Naive thymus-derived CD4-positive, alpha-beta T cell (primary cell): ENCODE measurements around the gene HAPSTR1. TPM values are rescaled to one million over a fixed set of nuclear protein-coding genes. Genes with fewer than 3 reads are reported as not detected.
"Not testable (repeated sequence)": the region's sequence is repeated elsewhere in the genome, so short reads cannot be mapped to it uniquely, and the experiment has no call there.

Experiments used
- ATAC-seq: fragments of 150-1000 bp; cut with Tn5 transposase; 2 replicates; pipeline ENCODE4 v1.10.0; 2021; ENCODE audit warnings: mild to moderate bottlenecking, moderate library complexity
- CTCF ChIA-PET: fragments of 350-600 bp; sonication (Branson Sonifier 250); formaldehyde crosslinking; loops from one replicate; lab custom pipeline; 2021; ENCODE audit warnings: antibody characterized with exemption; lab: Charles Lee
- POLR2A ChIA-PET: fragments of 350-600 bp; sonication (Branson Sonifier 250); formaldehyde crosslinking; loops from one replicate; lab custom pipeline; 2021; ENCODE audit warnings: antibody characterized with exemption, inconsistent platforms; lab: Charles Lee
- DNase-seq, 9 donors: peaks; one replicate each; pipeline versions ENCODE4 v3.0.0 to v3.0.0-alpha.2; 2020 to 2022; ENCODE audit warnings: mixed read lengths in 1 of 9
- H3K27ac ChIP-seq: one replicate; pipeline ENCODE4 v1.7.0; 2013; ENCODE audit warnings: mild to moderate bottlenecking, low read depth, low read length, moderate library complexity
- H3K27me3 ChIP-seq, 2 donors: one replicate each; pipeline ENCODE4 v1.7.0; 2013; ENCODE audit warnings: low read length in 2 of 2, mild to moderate bottlenecking in 2 of 2, moderate library complexity in 2 of 2; ENCODE audit not compliant: control insufficient read depth in 2 of 2, insufficient read depth in 2 of 2
- H3K36me3 ChIP-seq, 3 experiments: 1 replicate in 2 of 3; 2 replicates in 1 of 3; pipeline ENCODE4 v1.7.0; 2013; ENCODE audit warnings: low read length in 3 of 3, mild to moderate bottlenecking in 3 of 3, moderate library complexity in 1 of 3; ENCODE audit not compliant: insufficient read depth in 3 of 3, control insufficient read depth in 2 of 3
- H3K4me1 ChIP-seq, 2 donors: one replicate each; pipeline ENCODE4 v1.7.0; 2013; ENCODE audit warnings: low read length in 2 of 2, mild to moderate bottlenecking in 2 of 2, moderate library complexity in 1 of 2; ENCODE audit not compliant: control insufficient read depth in 2 of 2, insufficient read depth in 2 of 2
- H3K4me3 ChIP-seq: 2 replicates; pipeline ENCODE4 v1.7.0; 2013; ENCODE audit warnings: mild to moderate bottlenecking, low read length
- H3K9me3 ChIP-seq, 3 experiments: 1 replicate in 2 of 3; 2 replicates in 1 of 3; pipeline ENCODE4 v1.7.0; 2013; ENCODE audit warnings: low read length in 3 of 3; ENCODE audit not compliant: control insufficient read depth in 2 of 3
- H3K27ac Mint-ChIP-seq, 9 donors: one replicate each; pipeline ENCODE4 v1.8.0; 2020 to 2022; ENCODE audit warnings: mixed read lengths in 9 of 9, mild to moderate bottlenecking in 8 of 9, moderate library complexity in 5 of 9, inconsistent platforms in 2 of 9
- H3K27me3 Mint-ChIP-seq, 5 donors: one replicate each; pipeline ENCODE4 v1.8.0; 2021 to 2022; ENCODE audit warnings: mixed read lengths in 5 of 5, mild to moderate bottlenecking in 1 of 5
- H3K36me3 Mint-ChIP-seq, 5 donors: one replicate each; pipeline ENCODE4 v1.8.0; 2020 to 2022; ENCODE audit warnings: mixed read lengths in 5 of 5, mild to moderate bottlenecking in 3 of 5, inconsistent platforms in 1 of 5
- H3K4me1 Mint-ChIP-seq, 7 donors: one replicate each; pipeline ENCODE4 v1.8.0; 2020 to 2022; ENCODE audit warnings: mixed read lengths in 7 of 7, mild to moderate bottlenecking in 3 of 7, inconsistent platforms in 1 of 7
- H3K4me3 Mint-ChIP-seq, 10 donors: one replicate each; pipeline ENCODE4 v1.8.0; 2020 to 2022; ENCODE audit warnings: mild to moderate bottlenecking in 10 of 10, mixed read lengths in 10 of 10, moderate library complexity in 6 of 10, inconsistent platforms in 2 of 10
- H3K9me3 Mint-ChIP-seq, 11 donors: one replicate each; pipeline ENCODE4 v1.8.0; 2020 to 2022; ENCODE audit warnings: mixed read lengths in 11 of 11, mild to moderate bottlenecking in 4 of 11, inconsistent platforms in 1 of 11, moderate library complexity in 1 of 11
- intact Hi-C, 2 donors: fragments of 100-400 bp; cut with micrococcal nuclease; formaldehyde crosslinking; loops; one replicate each; pipeline ENCODE4 v1.15.1; 2023
- polyA plus RNA-seq, 2 donors: library from polyadenylated mRNA; unstranded; fragments of 300-500 nt; fragmentation: Illumina TruSeq; gene quantifications; one replicate each; pipeline ENCODE4 v1.2.3, GENCODE V29; 2021
- total RNA-seq, 6 experiments: library from RNA in 5 of 6; stranded (reverse) in 5 of 6; gene quantifications; 1 replicate in 5 of 6; 2 replicates in 1 of 6; pipeline ENCODE4 v1.2.3 and lab custom pipeline; 2021 to 2026

The HAPSTR1 gene
- total and polyA plus RNA-seq, 7 experiments from 2014 or later, result 11.4 to 136 (median 83.6) TPM

GRCh38 chr16:9082422-9082821, 9.0 kb upstream of the HAPSTR1 start:
- Histone ChIP-seq H3K9me3 (no peaks in the 10 kb centered on the region), H3K4me1 (peaks cover 0 to 3% of the 10 kb centered on the region in 2 donors), H3K27me3 (no peaks in the 10 kb centered on the region), H3K27ac (no peak overlapping the region), H3K4me3 (no peak overlapping the region), H3K36me3 (no peaks in the 10 kb centered on the region)
- Mint-ChIP-seq H3K36me3 (peaks cover 0 to 18% (median 0%) of the 10 kb centered on the region in 5 donors), H3K4me1 (peaks cover 9 to 26% (median 14%) of the 10 kb centered on the region in 7 donors), H3K9me3 (peaks cover 0 to 20% (median 8%) of the 10 kb centered on the region in 11 donors), H3K4me3 (no peak overlapping the region), H3K27ac (no peak overlapping the region), H3K27me3 (no peaks in the 10 kb centered on the region)
- POLR2A ChIA-PET, result no interaction called here
- DNase-seq (no peak), ATAC-seq (peak; percentile 31)
- CTCF ChIA-PET, result no interaction called here
- intact Hi-C loops, result no loop called here

GRCh38 chr16:9087733-9088132, 3.7 kb upstream of the HAPSTR1 start:
- DNase-seq, H3K9me3 Mint-ChIP-seq, H3K9me3 ChIP-seq, H3K27me3 ChIP-seq, ATAC-seq, H3K4me3 Mint-ChIP-seq, intact Hi-C loops, CTCF ChIA-PET, H3K27ac ChIP-seq, H3K27me3 Mint-ChIP-seq, H3K4me3 ChIP-seq, H3K36me3 Mint-ChIP-seq, H3K4me1 ChIP-seq, POLR2A ChIA-PET: not testable (repeated sequence)
- Mint-ChIP-seq H3K4me1 (peaks cover 0 to 16% (median 6%) of the 10 kb centered on the region in 7 donors), H3K27ac (peak overlapping the region in 1 of 9 donors; percentile 38)
- H3K36me3 ChIP-seq, result peaks cover 0 to 10% (median 0%) of the 10 kb centered on the region in 3 experiments

- peaks cover 0 to 4% (median 0%) of the 10 kb centered on the region in 5 donors for H3K27me3 Mint-ChIP-seq
- ATAC-seq (no peak), DNase-seq (no peak)
- H3K36me3 ChIP-seq, result peaks cover 0 to 19% (median 0%) of the 10 kb centered on the region in 3 experiments
- peaks cover 0 to 14% (median 12%) of the 10 kb centered on the region in 5 donors for H3K36me3 Mint-ChIP-seq
- peaks cover 4 to 10% of the 10 kb centered on the region in 2 donors for H3K4me1 ChIP-seq
- H3K27ac ChIP-seq, result no peak overlapping the region
- H3K9me3 Mint-ChIP-seq, result peaks cover 0 to 10% (median 0%) of the 10 kb centered on the region in 11 donors
- H3K4me3 ChIP-seq, result no peak overlapping the region
- intact Hi-C loops, result no loop called here
- H3K9me3 ChIP-seq, result no peaks in the 10 kb centered on the region
- no peaks in the 10 kb centered on the region for H3K27me3 ChIP-seq
- H3K4me3 Mint-ChIP-seq, result peak overlapping the region in 1 of 10 donors; percentile 23
- ChIA-PET CTCF (no interaction called here), POLR2A (interaction anchor here (5.1 kb wide), 1 partner anchor 10 kb away, joined by 54 read pairs; no protein-coding TSS in a partner anchor)
- H3K4me1 Mint-ChIP-seq, result peaks cover 8 to 22% (median 16%) of the 10 kb centered on the region in 7 donors
- peak overlapping the region in 2 of 9 donors; percentile 22 to 95 for H3K27ac Mint-ChIP-seq
These were observed 2.6 kb upstream of the HAPSTR1 start for GRCh38 chr16:9088848-9089247.

GRCh38 chr16:9089660-9090059, 1.8 kb upstream of the HAPSTR1 start:
- intact Hi-C loops, result loop anchor here (2.0 to 10.0 kb wide), 9 partner anchors 15 to 1853 kb away; partner anchors contain the start of genes ABAT (in 2 of the 2), ATF7IP2 (in 1 of the 2), CLEC16A (in 1 of the 2) and DEXI (in 1 of the 2)
- ATAC-seq (no peak), DNase-seq (no peak)
- peak overlapping the region; percentile 72 to 99 (median 93) for H3K27ac Mint-ChIP-seq
- Histone ChIP-seq H3K27me3 (no peaks in the 10 kb centered on the region), H3K27ac (peak overlapping the region; percentile 89), H3K4me1 (peaks cover 11 to 18% of the 10 kb centered on the region in 2 donors), H3K9me3 (no peaks in the 10 kb centered on the region), H3K4me3 (no peak overlapping the region), H3K36me3 (peaks cover 0 to 19% (median 6%) of the 10 kb centered on the region in 3 experiments)
- H3K9me3 Mint-ChIP-seq, result peaks cover 0 to 10% (median 0%) of the 10 kb centered on the region in 11 donors
- H3K27me3 Mint-ChIP-seq, result peaks cover 0 to 4% (median 0%) of the 10 kb centered on the region in 5 donors
- CTCF ChIA-PET, result no interaction called here
- H3K36me3 Mint-ChIP-seq, result peaks cover 0 to 20% (median 16%) of the 10 kb centered on the region in 5 donors
- POLR2A ChIA-PET, result interaction anchor here (0.6 to 5.1 kb wide), 5 partner anchors 11 to 261 kb away, joined by 3 to 54 read pairs (median 4); no protein-coding TSS in a partner anchor
- peak overlapping the region; percentile 86 to 98 (median 90) for H3K4me3 Mint-ChIP-seq
- H3K4me1 Mint-ChIP-seq, result peaks cover 15 to 26% (median 23%) of the 10 kb centered on the region in 7 donors

- CTCF ChIA-PET, result interaction anchor here (0.8 to 1.9 kb wide), 2 partner anchors 12 to 82 kb away, joined by 5 read pairs; no protein-coding TSS in a partner anchor
- peaks cover 0 to 4% (median 0%) of the 10 kb centered on the region in 5 donors for H3K27me3 Mint-ChIP-seq
- ATAC-seq, result no peak
These were observed 1.1 kb upstream of the HAPSTR1 start for GRCh38 chr16:9090101-9090959.

GRCh38 chr16:9091867-9092281, 430 bp downstream of the HAPSTR1 start:
- ATAC-seq, result peak; percentile 7

More at GRCh38 chr16:9090101-9090959, 1.1 kb upstream of the HAPSTR1 start:
- H3K9me3 Mint-ChIP-seq, result peaks cover 0 to 10% (median 0%) of the 10 kb centered on the region in 11 donors
- H3K27ac ChIP-seq, result peak overlapping the region; percentile 89
- peak overlapping the region; percentile 87 to 98 (median 90) for H3K4me3 Mint-ChIP-seq
- intact Hi-C loops, result loop anchor here (2.0 to 10.0 kb wide), 9 partner anchors 14 to 1852 kb away; partner anchors contain the start of genes ABAT (in 2 of the 2), ATF7IP2 (in 1 of the 2), CLEC16A (in 1 of the 2) and DEXI (in 1 of the 2)
- peaks cover 0 to 19% (median 11%) of the 10 kb centered on the region in 3 experiments for H3K36me3 ChIP-seq
- peaks cover 12 to 23% of the 10 kb centered on the region in 2 donors for H3K4me1 ChIP-seq
- H3K27me3 ChIP-seq, result no peaks in the 10 kb centered on the region
- H3K9me3 ChIP-seq, result no peaks in the 10 kb centered on the region
- POLR2A ChIA-PET, result interaction anchor here (0.6 to 5.1 kb wide), 15 partner anchors 11 to 469 kb away, joined by 3 to 54 read pairs (median 7); partner anchors contain the start of genes CARHSP1, METTL22, PMM2 and TMEM186
- DNase-seq, result peak; percentile 23 to 63 (median 38)
- H3K4me3 ChIP-seq, result peak overlapping the region; percentile 90
- peak overlapping the region; percentile 92 to 99 (median 96) for H3K27ac Mint-ChIP-seq
- H3K4me1 Mint-ChIP-seq, result peaks cover 20 to 31% (median 30%) of the 10 kb centered on the region in 7 donors
- H3K36me3 Mint-ChIP-seq, result peaks cover 0 to 23% (median 17%) of the 10 kb centered on the region in 5 donors

More at GRCh38 chr16:9091867-9092281, 430 bp downstream of the HAPSTR1 start:
- intact Hi-C loops, result loop anchor here (1.0 to 10.0 kb wide), 19 partner anchors 8 to 1850 kb away; partner anchors contain the start of genes ABAT (in 2 of the 2), METTL22 (in 2 of the 2), ATF7IP2 (in 1 of the 2) and CARHSP1 (in 1 of the 2)
- H3K4me3 Mint-ChIP-seq, result peak overlapping the region; percentile 45 to 98 (median 74)
- H3K4me1 ChIP-seq, result peaks cover 26 to 39% of the 10 kb centered on the region in 2 donors
- CTCF ChIA-PET, result interaction anchor here (1.9 kb wide), 1 partner anchor 11 kb away, joined by 5 read pairs; no protein-coding TSS in a partner anchor
- H3K4me1 Mint-ChIP-seq, result peaks cover 30 to 45% (median 43%) of the 10 kb centered on the region in 7 donors
- H3K27ac Mint-ChIP-seq, result peak overlapping the region in 7 of 9 donors; percentile 41 to 96 (median 74)
- peaks cover 0 to 23% (median 23%) of the 10 kb centered on the region in 3 experiments for H3K36me3 ChIP-seq
- H3K9me3 ChIP-seq, result no peaks in the 10 kb centered on the region
- peak in 8 of 9 donors; percentile 36 to 63 (median 51) for DNase-seq
- POLR2A ChIA-PET, result interaction anchor here (0.6 to 5.1 kb wide), 19 partner anchors 10 to 1652 kb away, joined by 3 to 54 read pairs (median 6); partner anchors contain the start of genes ABAT, CARHSP1, METTL22 and NUBP1
- H3K9me3 Mint-ChIP-seq, result peaks cover 0 to 9% (median 0%) of the 10 kb centered on the region in 11 donors
- peak overlapping the region; percentile 98 for H3K27ac ChIP-seq
- H3K4me3 ChIP-seq, result peak overlapping the region; percentile 83
- H3K27me3 ChIP-seq, result no peaks in the 10 kb centered on the region
- H3K27me3 Mint-ChIP-seq, result peaks cover 0 to 4% (median 0%) of the 10 kb centered on the region in 5 donors
- peaks cover 0 to 32% (median 27%) of the 10 kb centered on the region in 5 donors for H3K36me3 Mint-ChIP-seq
